Tibial nerve (tissue), 4 donors: ENCODE measurements around the gene TP53INP2.

Experiments
- CTCF ChIP-seq, 5 experiments: fragments of 200-600 bp in 3 of 5; fragments of 450-650 bp in 2 of 5; sonication (generic) in 3 of 5; IDR thresholded peaks; one replicate each; pipeline ENCODE4 v1.5.1; 2016 to 2019; ENCODE audit warnings: antibody characterized with exemption in 5 of 5, mild to moderate bottlenecking in 3 of 5, moderate library complexity in 2 of 5
- EP300 ChIP-seq, 2 donors: sonication (generic); formaldehyde crosslinking; IDR thresholded peaks; one replicate each; pipeline ENCODE4 v1.6.1; 2017; ENCODE audit warnings: antibody characterized with exemption in 2 of 2, mild to moderate bottlenecking in 1 of 2
- POLR2A ChIP-seq, 2 donors: fragments of 450-650 bp; IDR thresholded peaks; one replicate each; pipeline ENCODE4 v1.6.1; 2017; ENCODE audit warnings: antibody characterized with exemption in 2 of 2, mild to moderate bottlenecking in 2 of 2, moderate library complexity in 2 of 2

GRCh38 chr20:34673412-34673811 is 30.7 kb upstream of the TP53INP2 start:
- TF ChIP-seq CTCF (IDR thresholded peaks at IDR 0.05) (no peak), EP300 (IDR thresholded peaks at IDR 0.05) (no peak), POLR2A (IDR thresholded peaks at IDR 0.05) (no peak)
